ENCODE measurements around the gene TM6SF1.

DNA sequence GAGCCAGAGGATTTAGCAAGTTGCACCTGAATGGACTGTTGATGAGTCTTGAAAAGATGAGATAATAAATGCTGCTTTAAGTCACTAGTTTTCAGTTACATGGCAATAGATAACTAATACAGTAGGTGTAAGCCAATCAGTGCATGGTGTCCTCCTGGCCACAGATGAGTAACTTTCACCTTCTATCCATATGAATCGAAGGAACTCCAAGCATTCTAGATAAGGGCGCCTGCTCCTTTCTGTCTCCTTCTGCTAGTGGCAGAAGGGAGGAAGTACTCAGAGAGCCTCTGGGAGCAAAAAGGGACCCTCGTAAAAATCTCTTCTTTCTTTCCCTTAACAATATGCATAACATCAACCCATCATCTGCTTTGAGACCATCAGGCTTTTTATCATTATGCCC, 37.3 kb downstream of the TM6SF1 start:
- TF ChIP-seq, protein P1, sequence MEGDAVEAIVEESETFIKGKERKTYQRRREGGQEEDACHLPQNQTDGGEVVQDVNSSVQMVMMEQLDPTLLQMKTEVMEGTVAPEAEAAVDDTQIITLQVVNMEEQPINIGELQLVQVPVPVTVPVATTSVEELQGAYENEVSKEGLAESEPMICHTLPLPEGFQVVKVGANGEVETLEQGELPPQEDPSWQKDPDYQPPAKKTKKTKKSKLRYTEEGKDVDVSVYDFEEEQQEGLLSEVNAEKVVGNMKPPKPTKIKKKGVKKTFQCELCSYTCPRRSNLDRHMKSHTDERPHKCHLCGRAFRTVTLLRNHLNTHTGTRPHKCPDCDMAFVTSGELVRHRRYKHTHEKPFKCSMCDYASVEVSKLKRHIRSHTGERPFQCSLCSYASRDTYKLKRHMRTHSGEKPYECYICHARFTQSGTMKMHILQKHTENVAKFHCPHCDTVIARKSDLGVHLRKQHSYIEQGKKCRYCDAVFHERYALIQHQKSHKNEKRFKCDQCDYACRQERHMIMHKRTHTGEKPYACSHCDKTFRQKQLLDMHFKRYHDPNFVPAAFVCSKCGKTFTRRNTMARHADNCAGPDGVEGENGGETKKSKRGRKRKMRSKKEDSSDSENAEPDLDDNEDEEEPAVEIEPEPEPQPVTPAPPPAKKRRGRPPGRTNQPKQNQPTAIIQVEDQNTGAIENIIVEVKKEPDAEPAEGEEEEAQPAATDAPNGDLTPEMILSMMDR (IDR thresholded peaks at IDR 0.05) = no peak
- no peak for TF ChIP-seq EP300 (IDR thresholded peaks at IDR 0.05)

Measured in ovary (tissue), 3 donors.